ENCODE results near the gene NSMF.

Gene NSMF

GRCh38 chr9:137397675-137398423 is 61.3 kb downstream of the NSMF start:
- no peak for DNase-seq (ENCODE audit: extremely low read depth, low read depth)

More at GRCh38 chr9:137397675-137398423, 61.3 kb downstream of the NSMF start:
- no peak for TF ChIP-seq CTCF (IDR thresholded peaks at IDR 0.05; ENCODE audit: low read depth, low read length)

Data from AG09319 (cell line).